Right lobe of liver (tissue), 6 donors: ENCODE data around the gene KLHL22. TPM values are rescaled to one million over a fixed set of nuclear protein-coding genes. Genes with fewer than 3 reads are reported as not detected.
A peak's percentile ranks its signal among the peaks of the same experiment; 100 is the strongest.

Experiments used
- ATAC-seq, 4 donors: fragments of 200-7000 bp; cut with Tn5 transposase; one replicate each; pipeline ENCODE4 v1.9.1; 2020; ENCODE audit warnings: mild to moderate bottlenecking in 4 of 4, moderate library complexity in 4 of 4
- DNase-seq, 3 donors: peaks; one replicate each; pipeline ENCODE4 v3.0.0-alpha.2; 2020
- H3K27ac ChIP-seq, 3 donors: fragments of 200-600 bp; one replicate each; pipeline ENCODE4 v1.8.0; 2022
- H3K27me3 ChIP-seq, 2 donors: fragments of 200-600 bp; one replicate each; pipeline ENCODE4 v1.8.0; 2022
- H3K36me3 ChIP-seq, 4 donors: fragments of 200-600 bp; sonication (generic) in 1 of 4; one replicate each; pipeline versions ENCODE4 v1.5.1 to v1.8.0; 2017 to 2022; ENCODE audit warnings: control low read depth in 1 of 4
- H3K4me1 ChIP-seq, 4 donors: fragments of 200-600 bp; sonication (generic) in 1 of 4; one replicate each; pipeline versions ENCODE4 v1.5.1 to v1.8.0; 2017 to 2022; ENCODE audit warnings: control low read depth in 1 of 4
- H3K4me3 ChIP-seq, 3 donors: fragments of 200-600 bp; one replicate each; pipeline ENCODE4 v1.8.0; 2022
- H3K9me3 ChIP-seq, 4 donors: fragments of 200-600 bp; sonication (generic) in 1 of 4; one replicate each; pipeline versions ENCODE4 v1.5.1 to v1.8.0; 2017 to 2022; ENCODE audit warnings: control low read depth in 1 of 4
- CTCF ChIP-seq, 4 donors: fragments of 200-600 bp in 3 of 4; fragments of 450-650 bp in 1 of 4; IDR thresholded peaks; one replicate each; pipeline versions ENCODE4 v1.5.1 to v1.8.0; 2016 to 2022; ENCODE audit warnings: antibody characterized with exemption in 4 of 4, mild to moderate bottlenecking in 2 of 4
- POLR2A ChIP-seq: fragments of 450-650 bp; IDR thresholded peaks from one replicate; pipeline ENCODE4 v1.6.1; 2017; ENCODE audit warnings: antibody characterized with exemption, mild to moderate bottlenecking
- WGBS: methylation state at CpG from one replicate; pipeline ENCODE4 v1.1.6; 2018; ENCODE audit warnings: low coverage, low lambda C conversion rate; ENCODE audit not compliant: insufficient coverage; ENCODE audit errors: missing lambda C conversion rate; 5-methylcytosine and 5-hydroxymethylcytosine counted together
- intact Hi-C, 2 donors: fragments of 100-400 bp; cut with DNase I; formaldehyde crosslinking; loops; one replicate each; pipeline versions ENCODE4 v1.11.2 to v1.14.1; 2022
- total RNA-seq, 6 experiments: library from RNA; depleted of rRNA in 2 of 6; stranded (reverse); fragments of >200 nt in 2 of 6; fragmentation: NEBNext Ultra II Directional in 3 of 6; extraction: Animal tissue kit (Norgen Biotek cat#: 25700) in 3 of 6; gene quantifications; one replicate each; pipeline versions ENCODE4 v1.1.0 to v1.2.4, GENCODE V29; 2016 to 2023
- donor health status: DM: no; HTN: yes; CAD: no.
- donor health status: DM: no; HTN: no; CAD: no.
- donor health status: DM: no; HTN: no; CAD: no.
- donor health status: DM: no; HTN: yes; CAD: no.
- donor health status: DM: no; HTN: yes; CAD: no.

KLHL22 gene
- total RNA-seq, 6 experiments from 2014 or later = 9.0 to 14.2 (median 10.2) TPM

GRCh38 chr22:20436768-20437612 lies 58.6 kb downstream of the KLHL22 start:
- intact Hi-C loops = no loop called here
- Histone ChIP-seq H3K9me3 (no peaks in the 10 kb centered on the region), H3K27ac (no peak overlapping the region), H3K4me3 (peak overlapping the region; percentile 23 to 42 (median 25)), H3K36me3 (no peaks in the 10 kb centered on the region), H3K4me1 (peaks cover 0 to 12% (median 0%) of the 10 kb centered on the region in 4 donors), H3K27me3 (peaks cover 0 to 12% of the 10 kb centered on the region in 2 donors)
- TF ChIP-seq POLR2A (no peak), CTCF (IDR thresholded peaks at IDR 0.05) (no peak)
- ATAC-seq (peak in 3 of 4 donors; percentile 2 to 5 (median 5)), DNase-seq (peak in 1 of 3 donors; percentile 39)
- WGBS = 6% methylated on average over 32 of the region's 61 CpGs

- 0% methylated on average over 6 of the region's 56 CpGs for WGBS
- ATAC-seq = no peak
- intact Hi-C loops = no loop called here
Measured at GRCh38 chr22:20436307-20436767, 59.3 kb downstream of the KLHL22 start.

GRCh38 chr22:20435436-20436306 lies 59.9 kb downstream of the KLHL22 start:
- Histone ChIP-seq H3K27me3 (peaks cover 0 to 12% of the 10 kb centered on the region in 2 donors), H3K9me3 (no peaks in the 10 kb centered on the region), H3K4me1 (peaks cover 0 to 19% (median 0%) of the 10 kb centered on the region in 4 donors), H3K4me3 (peak overlapping the region; percentile 23 to 42 (median 25)), H3K27ac (no peak overlapping the region), H3K36me3 (no peaks in the 10 kb centered on the region)
- 70% methylated on average over 4 of the region's 11 CpGs for WGBS
- ATAC-seq (no peak), DNase-seq (no peak)
- intact Hi-C loops = no loop called here
- TF ChIP-seq CTCF (IDR thresholded peaks at IDR 0.05) (no peak), POLR2A (no peak)

More at GRCh38 chr22:20436307-20436767, 59.3 kb downstream of the KLHL22 start:
- Histone ChIP-seq H3K9me3 (no peaks in the 10 kb centered on the region), H3K27me3 (peaks cover 0 to 12% of the 10 kb centered on the region in 2 donors), H3K27ac (no peak overlapping the region), H3K4me1 (peaks cover 0 to 13% (median 0%) of the 10 kb centered on the region in 4 donors), H3K4me3 (peak overlapping the region; percentile 23 to 42 (median 25)), H3K36me3 (no peaks in the 10 kb centered on the region)
- TF ChIP-seq CTCF (IDR thresholded peaks at IDR 0.05) = no peak
- TF ChIP-seq POLR2A = no peak
- peak in 1 of 3 donors; percentile 47 for DNase-seq

- no peak for ATAC-seq
- peaks cover 0 to 25% (median 0%) of the 10 kb centered on the region in 4 donors for H3K4me1 ChIP-seq
- no CpG with 5 or more reads among the region's 3 CpGs for WGBS
Measured at GRCh38 chr22:20434773-20435172, 60.8 kb downstream of the KLHL22 start.

More at GRCh38 chr22:20434773-20435172, 60.8 kb downstream of the KLHL22 start:
- Histone ChIP-seq H3K27me3 (peaks cover 0 to 15% of the 10 kb centered on the region in 2 donors), H3K4me3 (no peak overlapping the region), H3K36me3 (no peaks in the 10 kb centered on the region), H3K27ac (no peak overlapping the region), H3K9me3 (no peaks in the 10 kb centered on the region)
- no peak for DNase-seq
- TF ChIP-seq POLR2A = no peak
- no peak for TF ChIP-seq CTCF (IDR thresholded peaks at IDR 0.05)
- intact Hi-C loops = no loop called here
